HFFc6 (cell line): ENCODE data around the gene AAGAB. TPM values are rescaled to one million over a fixed set of nuclear protein-coding genes. Genes with fewer than 3 reads are reported as not detected.

ENCODE experiments used
- DNase-seq: peaks from one replicate; pipeline ENCODE4 v3.0.0-alpha.2; 2018
- H3K27ac Mint-ChIP-seq: 2 replicates; pipeline ENCODE4 v1.8.0; 2020; ENCODE audit warnings: mild to moderate bottlenecking, mixed read lengths
- H3K27me3 Mint-ChIP-seq: 2 replicates; pipeline ENCODE4 v1.8.0; 2021; ENCODE audit warnings: mild to moderate bottlenecking, moderate library complexity, mixed read lengths; ENCODE audit not compliant: insufficient read depth
- H3K36me3 Mint-ChIP-seq: 2 replicates; pipeline ENCODE4 v1.8.0; 2021; ENCODE audit warnings: low read depth, mixed read lengths
- H3K4me1 Mint-ChIP-seq: 2 replicates; pipeline ENCODE4 v1.8.0; 2020; ENCODE audit warnings: low read depth, mixed read lengths
- H3K4me3 Mint-ChIP-seq: 2 replicates; pipeline ENCODE4 v1.8.0; 2020; ENCODE audit warnings: mild to moderate bottlenecking, moderate library complexity, mixed read lengths
- H3K9me3 Mint-ChIP-seq: 2 replicates; pipeline ENCODE4 v1.8.0; 2020; ENCODE audit warnings: mild to moderate bottlenecking, mixed read lengths
- total RNA-seq, 6 experiments: library from RNA; stranded (reverse); fragmentation: NEBNext Ultra II Directional; extraction: Animal tissue kit (Norgen Biotek cat#: 25700); gene quantifications; 2 replicates in 1 of 6; 3 replicates in 5 of 6; pipeline ENCODE4 v1.2.3, GENCODE V29; 2021
- TF ChIP-seq, protein P1 (sequence below): fragments of 200-600 bp; sonication (generic); IDR thresholded peaks from 2 replicates; pipeline ENCODE4 v1.5.0; 2021; ENCODE audit warnings: antibody characterized with exemption, mild to moderate bottlenecking

The AAGAB gene
- total RNA-seq, 6 experiments from 2014 or later = 41.0 to 45.7 (median 42.0) TPM

- TF ChIP-seq, protein P1, sequence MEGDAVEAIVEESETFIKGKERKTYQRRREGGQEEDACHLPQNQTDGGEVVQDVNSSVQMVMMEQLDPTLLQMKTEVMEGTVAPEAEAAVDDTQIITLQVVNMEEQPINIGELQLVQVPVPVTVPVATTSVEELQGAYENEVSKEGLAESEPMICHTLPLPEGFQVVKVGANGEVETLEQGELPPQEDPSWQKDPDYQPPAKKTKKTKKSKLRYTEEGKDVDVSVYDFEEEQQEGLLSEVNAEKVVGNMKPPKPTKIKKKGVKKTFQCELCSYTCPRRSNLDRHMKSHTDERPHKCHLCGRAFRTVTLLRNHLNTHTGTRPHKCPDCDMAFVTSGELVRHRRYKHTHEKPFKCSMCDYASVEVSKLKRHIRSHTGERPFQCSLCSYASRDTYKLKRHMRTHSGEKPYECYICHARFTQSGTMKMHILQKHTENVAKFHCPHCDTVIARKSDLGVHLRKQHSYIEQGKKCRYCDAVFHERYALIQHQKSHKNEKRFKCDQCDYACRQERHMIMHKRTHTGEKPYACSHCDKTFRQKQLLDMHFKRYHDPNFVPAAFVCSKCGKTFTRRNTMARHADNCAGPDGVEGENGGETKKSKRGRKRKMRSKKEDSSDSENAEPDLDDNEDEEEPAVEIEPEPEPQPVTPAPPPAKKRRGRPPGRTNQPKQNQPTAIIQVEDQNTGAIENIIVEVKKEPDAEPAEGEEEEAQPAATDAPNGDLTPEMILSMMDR = no peak
- peak overlapping the region; percentile 62; the same call in 1 of the 2 replicates for H3K27ac Mint-ChIP-seq
- DNase-seq = no peak
- peaks cover 74% of the 10 kb centered on the region for H3K36me3 Mint-ChIP-seq
- peak overlapping the region; percentile 14; the same call in 1 of the 2 replicates for H3K4me3 Mint-ChIP-seq
- H3K4me1 Mint-ChIP-seq = peaks cover 72% of the 10 kb centered on the region
- peaks cover 40% of the 10 kb centered on the region for H3K27me3 Mint-ChIP-seq
- H3K9me3 Mint-ChIP-seq = peaks cover 8% of the 10 kb centered on the region; the same call in 1 of the 2 replicates
These were observed 55.1 kb downstream of the AAGAB start for GRCh38 chr15:67199391-67199790.

DNA sequence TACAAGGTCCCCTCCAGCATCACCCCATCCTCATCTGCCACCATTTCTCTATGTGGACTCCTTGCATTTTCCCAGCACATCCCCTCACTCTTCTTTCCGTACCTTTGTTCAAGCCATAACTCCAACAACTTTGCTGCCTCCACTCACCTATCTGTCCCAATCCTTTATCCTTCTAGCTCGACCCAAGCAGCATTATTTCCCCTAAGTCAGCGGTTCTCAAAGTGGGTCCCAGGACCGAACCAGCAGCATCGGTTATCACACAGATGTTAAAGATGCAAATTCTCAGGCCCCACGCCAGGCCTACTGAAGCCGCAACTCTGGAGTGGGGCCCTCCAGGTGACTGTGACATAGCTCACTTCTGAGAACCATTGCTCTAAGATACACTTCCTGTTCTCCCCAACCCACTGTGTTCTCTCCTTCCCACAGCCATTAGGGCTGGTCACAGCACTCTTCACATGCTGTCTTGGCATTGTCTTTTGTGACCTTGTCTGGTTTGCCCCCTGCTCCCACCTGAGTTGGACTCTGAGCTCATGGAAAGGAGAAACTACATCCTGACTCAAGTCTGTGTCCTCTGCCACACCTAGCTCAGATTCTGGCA is 56.2 kb downstream of the AAGAB start:
- peak overlapping the region; percentile 17 for H3K4me3 Mint-ChIP-seq
- peaks cover 8% of the 10 kb centered on the region; the same call in 1 of the 2 replicates for H3K9me3 Mint-ChIP-seq
- H3K27me3 Mint-ChIP-seq = peaks cover 42% of the 10 kb centered on the region
- TF ChIP-seq, protein P1 = no peak
- peaks cover 76% of the 10 kb centered on the region for H3K36me3 Mint-ChIP-seq
- H3K4me1 Mint-ChIP-seq = peaks cover 79% of the 10 kb centered on the region
- peak overlapping the region; percentile 62 for H3K27ac Mint-ChIP-seq
- no peak for DNase-seq

DNA sequence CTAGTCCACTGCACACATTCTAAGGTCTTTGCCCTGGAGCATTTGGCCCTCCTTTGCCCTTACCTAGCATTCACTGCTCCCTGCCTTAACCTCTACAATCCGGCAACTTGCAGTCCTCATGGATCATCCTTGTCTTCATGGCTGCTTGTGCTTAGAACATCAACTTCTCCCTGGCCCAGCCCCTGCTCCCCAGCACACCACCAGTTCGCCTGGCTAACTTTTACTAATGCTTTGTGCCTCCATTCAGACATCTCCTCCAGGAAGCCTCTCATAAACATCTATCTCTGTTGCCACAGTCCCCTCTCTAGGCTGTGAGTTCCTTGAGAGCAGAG is 57.1 kb downstream of the AAGAB start:
- TF ChIP-seq, protein P1 = no peak
- H3K36me3 Mint-ChIP-seq = peaks cover 76% of the 10 kb centered on the region
- peaks cover 79% of the 10 kb centered on the region for H3K4me1 Mint-ChIP-seq
- H3K4me3 Mint-ChIP-seq = peak overlapping the region; percentile 21
- DNase-seq = no peak
- peaks cover 43% of the 10 kb centered on the region for H3K27me3 Mint-ChIP-seq
- H3K9me3 Mint-ChIP-seq = peaks cover 8% of the 10 kb centered on the region; the same call in 1 of the 2 replicates
- H3K27ac Mint-ChIP-seq = peak overlapping the region; percentile 79

GRCh38 chr15:67196672-67197363 is 57.6 kb downstream of the AAGAB start:
- H3K9me3 Mint-ChIP-seq = peaks cover 8% of the 10 kb centered on the region; the same call in 1 of the 2 replicates
- peak overlapping the region; percentile 79 for H3K27ac Mint-ChIP-seq
- peaks cover 77% of the 10 kb centered on the region for H3K36me3 Mint-ChIP-seq
- H3K4me3 Mint-ChIP-seq = peak overlapping the region; percentile 21
- peaks cover 77% of the 10 kb centered on the region for H3K4me1 Mint-ChIP-seq
- peak; percentile 78 for DNase-seq
- TF ChIP-seq, protein P1 = no peak
- H3K27me3 Mint-ChIP-seq = peaks cover 43% of the 10 kb centered on the region

DNA sequence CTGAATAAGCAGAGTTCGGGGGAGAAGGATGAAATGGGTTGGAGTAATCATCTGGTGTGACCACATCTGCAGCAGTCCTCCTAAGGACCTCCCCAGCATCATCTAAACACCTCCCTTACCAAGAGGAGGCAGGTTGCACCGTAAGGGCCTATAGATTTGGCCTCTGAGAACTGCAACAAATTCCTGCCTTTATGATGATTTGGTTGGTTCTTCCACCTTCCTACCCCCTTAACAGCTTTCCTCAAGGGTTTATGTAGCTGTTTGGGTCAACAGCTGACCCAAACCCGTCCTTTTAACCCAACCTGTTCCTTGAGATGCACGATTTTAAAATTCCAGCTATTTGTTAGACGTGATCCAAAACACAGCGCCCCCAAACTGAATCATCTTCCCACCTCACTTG is 58.2 kb downstream of the AAGAB start:
- H3K4me1 Mint-ChIP-seq = peaks cover 71% of the 10 kb centered on the region
- H3K4me3 Mint-ChIP-seq = peak overlapping the region; percentile 21
- H3K27ac Mint-ChIP-seq = peak overlapping the region; percentile 79
- TF ChIP-seq, protein P1 = peak; percentile 44; the same call in 1 of the 2 replicates
- peaks cover 77% of the 10 kb centered on the region for H3K36me3 Mint-ChIP-seq
- peaks cover 8% of the 10 kb centered on the region; the same call in 1 of the 2 replicates for H3K9me3 Mint-ChIP-seq
- no peak for DNase-seq
- H3K27me3 Mint-ChIP-seq = peaks cover 41% of the 10 kb centered on the region
